ENCODE data around the gene BPIFB4. TPM values are rescaled to one million over a fixed set of nuclear protein-coding genes. Genes with fewer than 3 reads are reported as not detected.
"Not testable (repeated sequence)": the region's sequence is repeated elsewhere in the genome, so short reads cannot be mapped to it uniquely, and the experiment has no call there.

Gene BPIFB4
- polyA plus RNA-seq, 3 donors, result not detected

GRCh38 chr20:33119725-33120720, 40.6 kb downstream of the BPIFB4 start:
- no peak for DNase-seq

GRCh38 chr20:33120934-33121333, 41.5 kb downstream of the BPIFB4 start:
- DNase-seq, result no peak

- DNase-seq, result not testable (repeated sequence)
Observed at GRCh38 chr20:33122297-33122696, 42.9 kb downstream of the BPIFB4 start.

GRCh38 chr20:33124261-33124660, 44.8 kb downstream of the BPIFB4 start:
- DNase-seq, result no peak

GRCh38 chr20:33124994-33125393, 45.6 kb downstream of the BPIFB4 start:
- no peak for DNase-seq

GRCh38 chr20:33125983-33126382, 46.5 kb downstream of the BPIFB4 start:
- DNase-seq, result no peak

GRCh38 chr20:33127422-33128097, 48.1 kb downstream of the BPIFB4 start:
- DNase-seq, result no peak

- no peak for DNase-seq
Observed at GRCh38 chr20:33130568-33131061, 51.2 kb downstream of the BPIFB4 start.

- no peak for DNase-seq
Observed at GRCh38 chr20:33131949-33132473, 52.6 kb downstream of the BPIFB4 start.

- no peak for DNase-seq
Observed at GRCh38 chr20:33132513-33133372, 53.3 kb downstream of the BPIFB4 start.

- DNase-seq, result no peak
Observed at GRCh38 chr20:33133373-33133941, 54.0 kb downstream of the BPIFB4 start.

GRCh38 chr20:33137195-33137594, 57.8 kb downstream of the BPIFB4 start:
- no peak for DNase-seq

- DNase-seq, result no peak
Observed at GRCh38 chr20:33139467-33139866, 60.0 kb downstream of the BPIFB4 start.

GRCh38 chr20:33145521-33145920, 66.1 kb downstream of the BPIFB4 start:
- DNase-seq, result no peak

GRCh38 chr20:33147299-33147698, 67.9 kb downstream of the BPIFB4 start:
- no peak for DNase-seq

- no peak for DNase-seq
Observed at GRCh38 chr20:33148040-33148439, 68.6 kb downstream of the BPIFB4 start.

- DNase-seq, result no peak
Observed at GRCh38 chr20:33154252-33154651, 74.8 kb downstream of the BPIFB4 start.

GRCh38 chr20:33158637-33159385, 79.4 kb downstream of the BPIFB4 start:
- DNase-seq, result no peak

- DNase-seq, result no peak
Observed at GRCh38 chr20:33159713-33160112, 80.3 kb downstream of the BPIFB4 start.

GRCh38 chr20:33160681-33161080, 81.2 kb downstream of the BPIFB4 start:
- no peak for DNase-seq
